D721Med (cell line): ENCODE results near the gene KCNH2.

Experiments used
- DNase-seq: peaks from one replicate; pipeline ENCODE4 v3.0.0; 2011; ENCODE audit warnings: low spot score; ENCODE audit not compliant: insufficient read length
- FAIRE-seq: peaks from 2 replicates; lab custom pipeline; 2011; peaks lifted over from hg19 to GRCh38; lab: Jason Lieb, UNC
- TF ChIP-seq, protein P1 (sequence below): IDR thresholded peaks from 2 replicates; pipeline ENCODE4 v1.5.1; 2012; ENCODE audit warnings: mild to moderate bottlenecking, control low read depth; ENCODE audit not compliant: insufficient read depth; ENCODE audit errors: missing control alignments

KCNH2 gene

GRCh38 chr7:150945171-150945852 is 32.8 kb downstream of the KCNH2 start:
- TF ChIP-seq, protein P1, sequence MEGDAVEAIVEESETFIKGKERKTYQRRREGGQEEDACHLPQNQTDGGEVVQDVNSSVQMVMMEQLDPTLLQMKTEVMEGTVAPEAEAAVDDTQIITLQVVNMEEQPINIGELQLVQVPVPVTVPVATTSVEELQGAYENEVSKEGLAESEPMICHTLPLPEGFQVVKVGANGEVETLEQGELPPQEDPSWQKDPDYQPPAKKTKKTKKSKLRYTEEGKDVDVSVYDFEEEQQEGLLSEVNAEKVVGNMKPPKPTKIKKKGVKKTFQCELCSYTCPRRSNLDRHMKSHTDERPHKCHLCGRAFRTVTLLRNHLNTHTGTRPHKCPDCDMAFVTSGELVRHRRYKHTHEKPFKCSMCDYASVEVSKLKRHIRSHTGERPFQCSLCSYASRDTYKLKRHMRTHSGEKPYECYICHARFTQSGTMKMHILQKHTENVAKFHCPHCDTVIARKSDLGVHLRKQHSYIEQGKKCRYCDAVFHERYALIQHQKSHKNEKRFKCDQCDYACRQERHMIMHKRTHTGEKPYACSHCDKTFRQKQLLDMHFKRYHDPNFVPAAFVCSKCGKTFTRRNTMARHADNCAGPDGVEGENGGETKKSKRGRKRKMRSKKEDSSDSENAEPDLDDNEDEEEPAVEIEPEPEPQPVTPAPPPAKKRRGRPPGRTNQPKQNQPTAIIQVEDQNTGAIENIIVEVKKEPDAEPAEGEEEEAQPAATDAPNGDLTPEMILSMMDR, result no peak
- FAIRE-seq (no peak), DNase-seq (no peak)

DNA sequence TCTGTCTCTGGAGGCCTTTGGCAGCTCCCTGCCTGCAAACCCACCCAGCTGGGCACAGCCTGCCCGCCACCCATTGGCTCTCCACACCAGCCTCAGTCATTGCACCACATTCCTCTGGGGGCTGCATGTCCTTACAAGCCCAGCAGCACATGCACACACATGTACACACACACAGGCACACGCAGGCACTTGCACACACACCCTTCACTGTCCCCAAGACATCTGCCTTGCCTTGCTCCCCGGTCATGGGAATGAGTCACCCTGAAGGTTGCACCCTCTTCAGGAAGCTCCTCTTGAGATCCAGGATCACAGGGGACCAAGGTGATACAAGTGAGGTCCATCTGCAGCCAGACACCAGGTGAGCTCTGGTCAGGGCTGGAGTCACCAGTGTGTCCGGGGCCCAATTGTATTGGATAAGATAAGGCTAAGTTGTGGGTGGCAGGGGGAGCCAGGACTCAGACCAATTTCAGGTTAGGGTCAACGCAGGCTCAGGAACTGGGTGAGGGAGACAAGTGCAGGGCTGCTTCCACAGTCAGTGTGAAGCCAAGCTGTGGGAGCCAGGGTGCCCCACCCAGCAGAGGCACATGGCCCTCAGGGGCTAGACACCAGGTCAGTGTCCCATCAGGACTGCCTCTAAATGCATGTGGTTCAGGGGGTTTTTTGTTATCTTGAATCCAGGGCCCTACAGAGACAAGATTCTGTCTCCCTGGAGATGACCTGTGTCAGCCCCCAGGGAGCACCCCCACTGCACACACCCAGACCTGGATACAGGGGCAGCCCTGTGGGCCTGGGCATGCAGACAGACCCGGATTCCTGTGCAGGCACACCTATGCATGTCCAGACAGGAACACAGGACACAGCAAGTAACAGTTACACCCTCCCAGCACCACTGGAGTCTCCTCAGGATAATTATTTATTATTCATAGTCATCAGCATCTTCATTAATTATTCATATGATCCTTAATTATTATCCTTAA is 33.8 kb downstream of the KCNH2 start:
- TF ChIP-seq, protein P1, result no peak
- DNase-seq (no peak), FAIRE-seq (no peak)

GRCh38 chr7:150943453-150943814 is 34.7 kb downstream of the KCNH2 start:
- DNase-seq (no peak), FAIRE-seq (no peak)
- TF ChIP-seq, protein P1, result no peak

- FAIRE-seq (no peak), DNase-seq (no peak)
- TF ChIP-seq, protein P1, result no peak
Observed at GRCh38 chr7:150942591-150943452, 35.3 kb downstream of the KCNH2 start.

GRCh38 chr7:150942001-150942590 is 36.0 kb downstream of the KCNH2 start:
- TF ChIP-seq, protein P1, result no peak
- DNase-seq (no peak), FAIRE-seq (no peak)

- TF ChIP-seq, protein P1, result no peak
- FAIRE-seq, result no peak
- no peak for DNase-seq
Observed at GRCh38 chr7:150941351-150942000, 36.6 kb downstream of the KCNH2 start.
